Epithelial cell of esophagus (primary cell): ENCODE results near the gene DNAH3.
A peak's percentile ranks its signal among the peaks of the same experiment; 100 is the strongest.

ENCODE experiments used
- DNase-seq: peaks from one replicate; pipeline ENCODE4 v3.0.0; 2010; ENCODE audit warnings: low read depth
- H3K4me3 ChIP-seq: 2 replicates; pipeline ENCODE4 v1.5.1; 2011; ENCODE audit warnings: mild to moderate bottlenecking, low read length, control low read depth
- TF ChIP-seq, protein P1 (sequence below): IDR thresholded peaks from 2 replicates; pipeline ENCODE4 v1.5.1; 2011; ENCODE audit warnings: low read depth, mild to moderate bottlenecking, low read length, control low read depth, inconsistent platforms; ENCODE audit not compliant: insufficient read depth; ENCODE audit errors: missing control alignments

Gene DNAH3

DNA sequence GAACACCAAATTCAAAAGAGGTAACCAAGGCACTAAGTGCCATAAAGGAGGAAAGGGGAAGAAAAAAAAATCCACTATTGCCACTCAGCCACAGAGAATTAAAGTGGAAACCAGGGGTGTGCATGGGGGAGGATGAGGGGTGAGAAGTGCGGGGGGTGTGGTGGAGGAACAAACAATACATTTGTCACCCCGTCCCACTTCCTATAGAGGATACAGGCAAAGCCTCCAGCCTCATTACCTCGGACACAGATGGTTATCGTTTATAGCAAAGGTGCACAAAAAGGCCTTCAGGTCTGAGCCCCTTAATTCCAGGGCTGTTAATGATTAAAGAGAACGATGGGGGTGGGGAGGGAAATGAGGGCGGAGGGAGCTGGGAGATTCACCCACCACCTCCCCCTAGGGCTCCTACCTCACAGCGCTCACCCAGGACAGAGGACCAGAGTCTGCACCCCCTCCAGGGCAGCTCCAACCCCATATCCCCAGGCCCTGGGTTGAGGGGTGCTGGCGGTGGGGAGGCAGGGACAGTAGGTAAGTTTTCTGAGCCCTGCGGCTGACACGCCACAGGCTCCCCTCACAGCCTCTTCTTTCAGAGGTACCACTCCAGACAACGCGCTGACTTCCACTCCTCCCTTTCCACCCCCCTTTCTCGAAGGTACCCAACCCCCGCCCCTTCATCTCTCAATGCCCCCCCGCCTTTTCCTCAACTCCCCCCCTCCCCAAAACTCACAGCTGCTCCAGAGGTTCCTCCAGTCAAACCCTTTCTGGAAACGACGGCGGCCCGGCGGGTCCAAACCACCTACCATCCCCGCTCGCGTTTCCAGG is 251.0 kb downstream of the DNAH3 start:
- no peak for DNase-seq
- TF ChIP-seq, protein P1, sequence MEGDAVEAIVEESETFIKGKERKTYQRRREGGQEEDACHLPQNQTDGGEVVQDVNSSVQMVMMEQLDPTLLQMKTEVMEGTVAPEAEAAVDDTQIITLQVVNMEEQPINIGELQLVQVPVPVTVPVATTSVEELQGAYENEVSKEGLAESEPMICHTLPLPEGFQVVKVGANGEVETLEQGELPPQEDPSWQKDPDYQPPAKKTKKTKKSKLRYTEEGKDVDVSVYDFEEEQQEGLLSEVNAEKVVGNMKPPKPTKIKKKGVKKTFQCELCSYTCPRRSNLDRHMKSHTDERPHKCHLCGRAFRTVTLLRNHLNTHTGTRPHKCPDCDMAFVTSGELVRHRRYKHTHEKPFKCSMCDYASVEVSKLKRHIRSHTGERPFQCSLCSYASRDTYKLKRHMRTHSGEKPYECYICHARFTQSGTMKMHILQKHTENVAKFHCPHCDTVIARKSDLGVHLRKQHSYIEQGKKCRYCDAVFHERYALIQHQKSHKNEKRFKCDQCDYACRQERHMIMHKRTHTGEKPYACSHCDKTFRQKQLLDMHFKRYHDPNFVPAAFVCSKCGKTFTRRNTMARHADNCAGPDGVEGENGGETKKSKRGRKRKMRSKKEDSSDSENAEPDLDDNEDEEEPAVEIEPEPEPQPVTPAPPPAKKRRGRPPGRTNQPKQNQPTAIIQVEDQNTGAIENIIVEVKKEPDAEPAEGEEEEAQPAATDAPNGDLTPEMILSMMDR: no peak
- H3K4me3 ChIP-seq: peak overlapping the region; percentile 84

DNA sequence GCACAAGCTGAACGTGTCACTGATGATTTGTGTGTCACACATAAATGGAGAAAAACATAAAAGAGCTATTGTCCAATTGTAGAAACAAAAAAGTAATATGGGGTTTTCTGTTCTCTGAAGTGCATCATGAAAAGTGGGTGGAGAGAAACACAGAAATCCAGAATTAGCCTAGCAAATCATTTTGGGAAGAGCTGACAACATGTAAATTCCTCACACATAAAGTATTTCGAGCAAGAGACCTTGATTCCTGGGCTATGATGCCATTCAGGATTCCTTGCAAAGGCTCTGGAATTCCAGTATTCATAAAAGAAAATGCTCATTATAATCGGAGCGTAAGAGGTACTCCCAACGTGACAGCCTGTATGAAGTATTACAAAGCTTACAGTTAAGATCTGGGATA is 251.6 kb downstream of the DNAH3 start:
- TF ChIP-seq, protein P1: no peak
- peak; percentile 39 for DNase-seq
- peak overlapping the region; percentile 84 for H3K4me3 ChIP-seq

DNA sequence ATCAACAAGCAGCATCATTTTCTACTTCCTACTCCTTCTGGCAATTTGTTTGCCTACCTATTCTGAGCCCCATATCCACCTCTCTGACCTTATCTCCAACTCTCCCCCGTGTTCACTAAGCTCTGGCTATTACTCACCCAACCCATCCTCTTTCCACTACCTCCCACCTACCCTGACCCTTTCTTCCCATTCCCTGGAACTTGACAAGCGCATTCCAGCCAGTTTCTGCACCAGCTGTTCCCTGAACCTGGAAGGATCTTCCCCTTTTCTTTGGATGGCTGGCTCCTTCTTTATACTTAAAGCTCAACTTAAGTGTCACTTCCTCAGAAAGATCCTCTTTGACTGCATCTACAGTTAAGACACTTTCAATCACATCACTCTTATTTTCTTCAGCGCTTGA is 252.7 kb downstream of the DNAH3 start:
- TF ChIP-seq, protein P1: no peak
- no peak for DNase-seq
- no peak overlapping the region for H3K4me3 ChIP-seq

DNA sequence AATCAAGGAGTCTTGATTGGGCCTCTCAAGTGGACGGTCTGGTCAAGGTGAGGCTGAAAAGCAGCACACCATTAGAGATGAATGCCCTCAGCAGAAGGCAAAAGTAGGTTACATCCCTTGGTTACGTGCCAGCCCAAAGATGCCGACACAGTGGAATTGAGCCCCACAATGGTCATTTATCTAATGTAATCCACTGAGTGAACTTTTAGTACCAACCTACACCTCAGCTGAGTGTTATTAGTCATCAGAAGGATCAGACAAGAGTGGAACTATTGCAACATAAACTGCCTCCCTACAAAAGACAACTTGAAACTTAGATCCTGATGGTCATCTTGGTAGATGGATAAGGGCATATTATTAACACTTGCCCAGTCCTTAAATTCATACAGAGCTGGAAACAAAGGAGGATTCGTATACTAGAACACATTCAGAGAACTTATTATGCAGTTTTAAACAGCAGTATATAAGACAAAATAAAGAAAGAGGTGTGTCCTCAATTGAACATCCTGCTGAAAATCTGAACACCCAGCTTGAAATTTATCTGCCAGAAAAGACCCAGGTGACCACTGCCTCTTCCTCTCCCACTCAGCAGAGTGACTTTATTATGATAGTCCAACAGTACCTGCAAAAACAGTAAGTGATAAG is 253.3 kb downstream of the DNAH3 start:
- peak; percentile 74 for DNase-seq
- H3K4me3 ChIP-seq: no peak overlapping the region
- TF ChIP-seq, protein P1: no peak

DNA sequence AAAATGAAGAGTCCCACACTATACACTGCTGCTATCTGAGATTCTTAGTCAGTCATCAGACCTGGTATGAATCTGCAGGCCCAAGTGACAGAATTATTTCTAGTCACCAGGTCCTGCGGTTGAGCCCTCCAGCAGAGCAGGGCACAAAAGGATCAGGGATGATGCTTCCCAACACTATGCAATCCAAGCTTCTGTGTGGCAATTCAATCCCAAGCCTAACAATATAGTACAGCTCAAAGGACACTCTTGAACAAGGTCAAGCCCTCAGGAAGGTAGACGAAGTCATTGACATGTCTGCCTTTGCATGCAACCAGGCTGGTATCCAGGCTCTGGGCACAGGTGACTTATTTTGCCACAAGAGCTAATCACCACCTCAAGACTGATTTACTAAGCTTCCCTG is 256.3 kb downstream of the DNAH3 start:
- no peak overlapping the region for H3K4me3 ChIP-seq
- DNase-seq: no peak
- TF ChIP-seq, protein P1: no peak

DNA sequence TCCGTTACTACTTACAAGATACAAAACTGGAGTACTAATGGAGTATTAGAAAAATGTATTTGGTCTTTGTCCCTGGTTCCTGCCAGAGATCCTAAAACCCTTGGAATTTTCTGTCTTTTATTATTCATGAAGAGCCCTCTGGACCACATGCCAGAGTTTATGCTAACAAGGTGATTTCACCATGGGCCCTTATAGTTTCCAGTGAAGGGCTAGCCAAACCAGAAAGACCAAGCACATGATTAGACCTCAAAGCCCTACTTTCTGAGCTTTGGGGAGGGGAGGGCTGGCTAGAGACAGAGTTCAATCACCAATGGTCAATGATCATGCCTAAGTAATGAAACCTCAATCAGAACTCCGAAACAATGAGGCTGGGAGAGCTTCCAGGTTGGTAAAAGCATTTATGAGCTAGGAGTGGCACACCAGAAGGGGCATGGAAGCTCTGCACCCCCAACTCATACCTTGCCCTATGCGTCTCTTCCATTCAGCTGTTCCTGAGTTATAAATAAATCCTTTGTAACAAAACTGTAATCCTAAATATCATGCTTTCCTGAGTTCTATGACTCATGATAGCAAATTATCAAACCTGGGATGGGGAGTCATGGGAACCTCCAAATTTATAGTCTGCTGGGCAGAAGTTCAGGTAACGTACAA is 260.9 kb downstream of the DNAH3 start:
- DNase-seq: no peak
- H3K4me3 ChIP-seq: no peak overlapping the region
- TF ChIP-seq, protein P1: no peak
